ENCODE data around the gene ADD2. TPM values are rescaled to one million over a fixed set of nuclear protein-coding genes. Genes with fewer than 3 reads are reported as not detected.

Gene ADD2
- total and polyA plus RNA-seq, 7 donors, result 0.09 to 2.6 (median 0.85) TPM

DNA sequence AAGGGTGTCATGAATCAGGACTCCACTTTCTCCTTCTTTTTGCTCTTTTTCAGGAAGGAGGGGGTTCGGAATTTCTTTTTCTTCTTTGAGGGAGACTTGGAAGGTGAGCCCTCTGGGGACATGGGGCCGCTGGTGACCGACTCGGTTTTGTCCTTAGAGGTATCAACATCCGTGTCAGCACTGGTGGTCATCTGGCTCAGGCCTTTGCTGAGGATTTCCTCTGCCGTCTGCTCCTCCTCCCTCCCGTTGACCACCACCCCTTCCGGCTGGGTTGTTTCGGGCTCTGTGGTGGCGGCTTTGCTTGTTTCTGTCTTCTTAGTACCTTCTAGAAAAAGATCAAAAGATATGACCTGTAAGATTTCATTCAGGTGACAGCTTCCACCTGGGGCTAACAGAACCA lies 104.6 kb downstream of the ADD2 start:
- intact Hi-C loops (cut with DNase I), result no loop called here
- no peak for ATAC-seq
- DNase-seq, result no peak
- Histone ChIP-seq H3K27me3 (ENCODE audit: insufficient read depth in 3 of 3, low read length in 2 of 3) (peaks cover 0 to 6% (median 3%) of the 10 kb centered on the region in 3 donors), H3K27ac (no peak overlapping the region), H3K9me3 (no peaks in the 10 kb centered on the region), H3K4me1 (no peaks in the 10 kb centered on the region), H3K36me3 (ENCODE audit: insufficient read depth in 1 of 2, low read depth in 1 of 2) (no peaks in the 10 kb centered on the region), H3K4me3 (no peak overlapping the region)
- 78 to 87% (median 85%) methylated on average over 10 of the region's 10 CpGs for WGBS, 3 donors
- no peak for TF ChIP-seq CTCF (IDR thresholded peaks at IDR 0.05)

DNA sequence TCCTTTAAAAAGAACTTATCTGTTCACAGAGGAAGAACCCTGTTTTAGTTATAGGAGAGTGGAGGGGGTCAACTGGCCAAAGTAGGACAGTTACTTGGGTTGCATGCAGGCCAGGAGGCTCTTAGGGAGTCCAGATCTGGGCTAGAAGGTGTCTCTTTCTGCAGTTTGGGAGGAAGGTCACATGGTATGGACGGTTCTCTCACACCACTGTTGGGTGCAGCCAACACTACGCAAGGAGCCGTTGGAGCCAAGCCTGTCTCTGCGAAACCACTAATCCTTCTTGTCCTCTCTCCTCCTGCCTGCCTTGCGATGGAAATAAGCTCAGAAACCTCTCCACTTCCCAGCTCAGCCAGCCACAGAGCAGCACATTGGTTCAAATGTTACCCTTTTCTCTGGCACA lies 108.4 kb downstream of the ADD2 start:
- DNase-seq, result no peak
- no peaks in the 10 kb centered on the region for H3K4me1 ChIP-seq
- no peak for TF ChIP-seq CTCF (IDR thresholded peaks at IDR 0.05)
- H3K9me3 ChIP-seq, result no peaks in the 10 kb centered on the region
- ATAC-seq, result no peak
- no peak overlapping the region for H3K27ac ChIP-seq
- H3K27me3 ChIP-seq (ENCODE audit: insufficient read depth in 3 of 3, low read length in 2 of 3), result peaks cover 0 to 24% (median under 1%) of the 10 kb centered on the region in 3 donors
- 76 to 85% (median 81%) methylated on average over 5 of the region's 5 CpGs for WGBS, 3 donors
- intact Hi-C loops (cut with DNase I), result no loop called here
- no peak overlapping the region for H3K4me3 ChIP-seq
- H3K36me3 ChIP-seq (ENCODE audit: insufficient read depth in 1 of 2, low read depth in 1 of 2), result no peaks in the 10 kb centered on the region

- no peak overlapping the region for H3K27ac ChIP-seq
- intact Hi-C loops (cut with DNase I), result no loop called here
- no peak overlapping the region for H3K4me3 ChIP-seq
- H3K9me3 ChIP-seq, result no peaks in the 10 kb centered on the region
- H3K27me3 ChIP-seq (ENCODE audit: insufficient read depth in 3 of 3, low read length in 2 of 3), result peaks cover 0 to 22% (median 3%) of the 10 kb centered on the region in 3 donors
- DNase-seq (no peak), ATAC-seq (no peak)
- 47 to 55% (median 53%) methylated on average over 2 of the region's 2 CpGs for WGBS, 3 donors
- TF ChIP-seq CTCF (IDR thresholded peaks at IDR 0.05), result no peak
- no peaks in the 10 kb centered on the region for H3K4me1 ChIP-seq
- no peaks in the 10 kb centered on the region for H3K36me3 ChIP-seq (ENCODE audit: insufficient read depth in 1 of 2, low read depth in 1 of 2)
Observed at GRCh38 chr2:70658476-70658875, 109.5 kb downstream of the ADD2 start.

- no peak for TF ChIP-seq CTCF (IDR thresholded peaks at IDR 0.05)
- WGBS, 3 donors, result 42 to 51% (median 44%) methylated on average over 5 of the region's 5 CpGs
- H3K4me1 ChIP-seq, result no peaks in the 10 kb centered on the region
- intact Hi-C loops (cut with DNase I), result no loop called here
- ATAC-seq, result no peak
- no peak for DNase-seq
- no peak overlapping the region for H3K4me3 ChIP-seq
- H3K27ac ChIP-seq, result no peak overlapping the region
- peaks cover 0 to 22% (median 3%) of the 10 kb centered on the region in 3 donors for H3K27me3 ChIP-seq (ENCODE audit: insufficient read depth in 3 of 3, low read length in 2 of 3)
- no peaks in the 10 kb centered on the region for H3K9me3 ChIP-seq
- H3K36me3 ChIP-seq (ENCODE audit: insufficient read depth in 1 of 2, low read depth in 1 of 2), result no peaks in the 10 kb centered on the region
Observed at GRCh38 chr2:70657246-70657645, 110.8 kb downstream of the ADD2 start.

- intact Hi-C loops (cut with DNase I), result no loop called here
- DNase-seq (no peak), ATAC-seq (no peak)
- no peaks in the 10 kb centered on the region for H3K4me1 ChIP-seq
- TF ChIP-seq CTCF (IDR thresholded peaks at IDR 0.05), result no peak
- no peak overlapping the region for H3K27ac ChIP-seq
- H3K27me3 ChIP-seq (ENCODE audit: insufficient read depth in 3 of 3, low read length in 2 of 3), result peaks cover 0 to 22% (median 5%) of the 10 kb centered on the region in 3 donors
- H3K36me3 ChIP-seq (ENCODE audit: insufficient read depth in 1 of 2, low read depth in 1 of 2), result no peaks in the 10 kb centered on the region
- H3K9me3 ChIP-seq, result peaks cover 5% of the 10 kb centered on the region
- no peak overlapping the region for H3K4me3 ChIP-seq
- 58 to 67% (median 64%) methylated on average over 11 of the region's 11 CpGs for WGBS, 3 donors
Observed at GRCh38 chr2:70656421-70657010, 111.5 kb downstream of the ADD2 start.
